HEK293T (cell line): ENCODE measurements around the gene MARVELD1.
"Not testable (repeated sequence)": the region's sequence is repeated elsewhere in the genome, so short reads cannot be mapped to it uniquely, and the experiment has no call there.

Experiments
- CTCF ChIA-PET: fragments of 350-600 bp; formaldehyde crosslinking; extraction: SDS; loops from one replicate; lab custom pipeline; 2021; ENCODE audit warnings: antibody characterized with exemption, inconsistent platforms; lab: Yijun Ruan, JAX
- POLR2A ChIA-PET: fragments of 350-600 bp; formaldehyde crosslinking; extraction: SDS; loops from one replicate; lab custom pipeline; 2020; ENCODE audit warnings: antibody characterized with exemption, inconsistent platforms; lab: Yijun Ruan, JAX
- DNase-seq: peaks from one replicate; pipeline ENCODE4 v3.0.0; 2012; ENCODE audit warnings: mixed read lengths; ENCODE audit errors: extremely low spot score
- ARNT ChIP-seq: fragments of 450-650 bp; IDR thresholded peaks from 2 replicates; pipeline ENCODE4 v1.6.1; 2017; ENCODE audit warnings: mild to moderate bottlenecking
- BHLHE40 ChIP-seq: fragments of 450-650 bp; IDR thresholded peaks from 2 replicates; pipeline ENCODE4 v1.6.1; 2016; ENCODE audit warnings: mild to moderate bottlenecking, moderate library complexity, borderline replicate concordance
- CTBP1 ChIP-seq: fragments of 450-650 bp; IDR thresholded peaks from 2 replicates; pipeline ENCODE4 v1.6.1; 2016; ENCODE audit warnings: borderline replicate concordance
- ELF4 ChIP-seq: fragments of 450-650 bp; IDR thresholded peaks from 2 replicates; pipeline ENCODE4 v1.6.1; 2017; ENCODE audit warnings: antibody characterized with exemption
- FOXA1 ChIP-seq: fragments of 450-650 bp; IDR thresholded peaks from 2 replicates; pipeline ENCODE4 v1.6.1; 2016; ENCODE audit warnings: mild to moderate bottlenecking
- FOXK2 ChIP-seq: fragments of 450-650 bp; IDR thresholded peaks from 2 replicates; pipeline ENCODE4 v1.6.1; 2016; ENCODE audit warnings: mild to moderate bottlenecking
- FOXM1 ChIP-seq: fragments of 450-650 bp; IDR thresholded peaks from 2 replicates; pipeline ENCODE4 v1.6.1; 2017; ENCODE audit warnings: mild to moderate bottlenecking, borderline replicate concordance
- HDGF ChIP-seq: fragments of 450-650 bp; IDR thresholded peaks from 2 replicates; pipeline ENCODE4 v1.6.1; 2017; ENCODE audit warnings: antibody characterized with exemption, borderline replicate concordance
- L3MBTL2 ChIP-seq: fragments of 450-650 bp; conservative IDR thresholded peaks from 2 replicates; pipeline ENCODE4 v1.6.1; 2016; ENCODE audit warnings: mild to moderate bottlenecking
- LEF1 ChIP-seq: fragments of 450-650 bp; IDR thresholded peaks from 2 replicates; pipeline ENCODE4 v1.6.1; 2017; ENCODE audit warnings: mild to moderate bottlenecking, borderline replicate concordance
- NFRKB ChIP-seq: fragments of 450-650 bp; IDR thresholded peaks from 2 replicates; pipeline ENCODE4 v1.6.1; 2016; ENCODE audit warnings: mild to moderate bottlenecking, moderate library complexity
- SP1 ChIP-seq: fragments of 450-650 bp; IDR thresholded peaks from 2 replicates; pipeline ENCODE4 v1.6.1; 2017
- SUZ12 ChIP-seq: fragments of 450-650 bp; IDR thresholded peaks from 2 replicates; pipeline ENCODE4 v1.6.1; 2016; ENCODE audit warnings: mild to moderate bottlenecking
- TARDBP ChIP-seq: fragments of 450-650 bp; IDR thresholded peaks from 2 replicates; pipeline ENCODE4 v1.6.1; 2016
- ZNF384 ChIP-seq: fragments of 450-650 bp; IDR thresholded peaks from 2 replicates; pipeline ENCODE4 v1.6.1; 2016
- TF ChIP-seq, protein P1 (sequence below): fragments of 450-650 bp; IDR thresholded peaks from 2 replicates; pipeline ENCODE4 v1.6.1; 2016

The MARVELD1 gene

GRCh38 chr10:97689559-97690020 lies 23.9 kb upstream of the MARVELD1 start:
- CTCF ChIA-PET = interaction anchor here (1.2 to 4.2 kb wide), 2 partner anchors 13 to 19 kb away, joined by 3 to 37 read pairs; no protein-coding TSS in a partner anchor
- TF ChIP-seq LEF1 (no peak), FOXM1 (no peak), BHLHE40 (no peak), NFRKB (no peak), L3MBTL2 (no peak), FOXA1 (no peak), ELF4 (no peak)
- no peak for DNase-seq
- POLR2A ChIA-PET = no interaction called here

GRCh38 chr10:97690133-97690532 lies 23.4 kb upstream of the MARVELD1 start:
- TF ChIP-seq L3MBTL2 (no peak), BHLHE40 (no peak), NFRKB (no peak), ARNT (no peak), HDGF (no peak), ELF4 (no peak), FOXK2 (no peak), TARDBP (no peak), ZNF384 (no peak)
- ChIA-PET POLR2A (no interaction called here), CTCF (interaction anchor here (0.6 to 1.2 kb wide), 2 partner anchors 18 to 33 kb away, joined by 3 read pairs; no protein-coding TSS in a partner anchor)
- DNase-seq = no peak

GRCh38 chr10:97698072-97698655 lies 15.4 kb upstream of the MARVELD1 start:
- ChIA-PET POLR2A (interaction anchor here (1.0 to 2.0 kb wide), 4 partner anchors 10 to 39 kb away, joined by 3 to 8 read pairs (median 6); partner anchors contain the start of genes AVPI1, MARVELD1 and ZFYVE27), CTCF (interaction anchor here (1.3 to 1.6 kb wide), 2 partner anchors 11 to 38 kb away, joined by 5 to 8 read pairs; no protein-coding TSS in a partner anchor)

DNA sequence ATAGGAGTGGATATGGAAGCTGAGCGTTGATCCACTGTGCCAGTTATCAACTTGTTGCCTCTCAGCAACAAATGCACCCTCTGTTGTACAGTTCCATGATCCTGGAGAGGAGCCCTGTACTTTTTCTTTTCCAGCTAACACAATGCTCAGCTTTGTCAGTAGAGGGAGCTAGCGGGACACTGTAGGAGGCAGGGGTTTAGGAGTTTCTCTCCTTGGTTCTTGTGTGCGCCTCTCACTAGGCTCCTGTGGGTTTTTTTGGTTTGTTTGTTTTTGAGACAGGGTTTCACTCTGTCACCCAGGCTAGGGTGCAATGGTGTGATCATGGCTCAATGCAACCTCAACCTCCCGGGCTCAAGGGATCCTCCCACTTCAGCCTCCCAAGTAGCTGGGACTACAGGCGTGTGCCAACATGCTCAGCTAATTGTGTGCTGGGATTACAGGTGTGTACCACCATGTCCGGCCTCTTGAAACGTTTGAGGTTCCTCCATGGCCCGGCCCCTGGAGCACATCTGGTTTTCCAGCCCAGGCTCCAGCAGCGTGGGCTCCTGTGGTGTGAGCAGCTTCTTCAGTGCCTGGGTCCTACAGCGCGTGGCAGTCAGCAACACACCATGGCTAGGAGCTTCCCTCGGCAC lies 12.0 kb upstream of the MARVELD1 start:
- TF ChIP-seq, protein P1, sequence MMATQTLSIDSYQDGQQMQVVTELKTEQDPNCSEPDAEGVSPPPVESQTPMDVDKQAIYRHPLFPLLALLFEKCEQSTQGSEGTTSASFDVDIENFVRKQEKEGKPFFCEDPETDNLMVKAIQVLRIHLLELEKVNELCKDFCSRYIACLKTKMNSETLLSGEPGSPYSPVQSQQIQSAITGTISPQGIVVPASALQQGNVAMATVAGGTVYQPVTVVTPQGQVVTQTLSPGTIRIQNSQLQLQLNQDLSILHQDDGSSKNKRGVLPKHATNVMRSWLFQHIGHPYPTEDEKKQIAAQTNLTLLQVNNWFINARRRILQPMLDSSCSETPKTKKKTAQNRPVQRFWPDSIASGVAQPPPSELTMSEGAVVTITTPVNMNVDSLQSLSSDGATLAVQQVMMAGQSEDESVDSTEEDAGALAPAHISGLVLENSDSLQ = no peak
- TF ChIP-seq CTBP1 (no peak), FOXA1 (no peak), ELF4 (no peak), FOXM1 (no peak), TARDBP (no peak), HDGF (no peak), SUZ12 (no peak), ZNF384 (no peak), NFRKB (no peak), FOXK2 (no peak), L3MBTL2 (no peak), LEF1 (no peak), BHLHE40 (no peak), ARNT (no peak), SP1 (no peak)
- CTCF ChIA-PET = interaction anchor here (0.6 to 3.2 kb wide), 18 partner anchors 8 to 156 kb away, joined by 3 to 37 read pairs (median 8); partner anchors contain the start of genes ANKRD2, AVPI1, MARVELD1 and ZFYVE27
- POLR2A ChIA-PET = interaction anchor here (0.9 to 2.3 kb wide), 6 partner anchors 9 to 35 kb away, joined by 3 to 16 read pairs (median 6); partner anchors contain the start of genes AVPI1, MARVELD1 and ZFYVE27
- peak; percentile 89 for DNase-seq

More at GRCh38 chr10:97698072-97698655, 15.4 kb upstream of the MARVELD1 start:
- DNase-seq = not testable (repeated sequence)

- CTCF ChIA-PET = interaction anchor here (0.6 to 3.2 kb wide), 6 partner anchors 8 to 33 kb away, joined by 3 to 37 read pairs (median 11); partner anchors contain the start of gene AVPI1
- TF ChIP-seq HDGF = no peak
- TF ChIP-seq CTBP1 = no peak
- TF ChIP-seq BHLHE40 = no peak
- TF ChIP-seq ELF4 = no peak
- TF ChIP-seq LEF1 = no peak
- no peak for TF ChIP-seq FOXA1
- TF ChIP-seq ZNF384 = no peak
- no peak for TF ChIP-seq NFRKB
- TF ChIP-seq, protein P1 = no peak
- TF ChIP-seq SP1 = no peak
- POLR2A ChIA-PET = interaction anchor here (0.7 to 1.6 kb wide), 6 partner anchors 9 to 33 kb away, joined by 3 to 10 read pairs (median 4); partner anchors contain the start of genes AVPI1 and ZFYVE27
- no peak for DNase-seq
These were observed 10.0 kb upstream of the MARVELD1 start for GRCh38 chr10:97703398-97704067.

GRCh38 chr10:97704341-97704740 lies 9.2 kb upstream of the MARVELD1 start:
- DNase-seq = no peak
- ChIA-PET CTCF (interaction anchor here (0.8 to 2.5 kb wide), 3 partner anchors 27 to 32 kb away, joined by 3 to 11 read pairs (median 7); no protein-coding TSS in a partner anchor), POLR2A (interaction anchor here (1.0 to 1.6 kb wide), 3 partner anchors 10 to 20 kb away, joined by 3 to 10 read pairs (median 4); partner anchors contain the start of genes AVPI1 and MARVELD1)
- no peak for TF ChIP-seq NFRKB
- TF ChIP-seq ARNT = no peak
- TF ChIP-seq LEF1 = no peak
- no peak for TF ChIP-seq ZNF384
- no peak for TF ChIP-seq CTBP1
